Liver (tissue), 9 donors: ENCODE measurements around the gene ZNF202. TPM values are rescaled to one million over a fixed set of nuclear protein-coding genes. Genes with fewer than 3 reads are reported as not detected.

Experiments
- DNase-seq: peaks from one replicate; pipeline ENCODE4 v3.0.0-alpha.2; 2017; ENCODE audit warnings: low spot score
- H3K27ac ChIP-seq, 2 donors: one replicate each; pipeline ENCODE4 v1.7.0; 2013; ENCODE audit warnings: inconsistent platforms in 2 of 2, low read length in 2 of 2, control low read depth in 1 of 2, low read depth in 1 of 2, mild to moderate bottlenecking in 1 of 2
- H3K27me3 ChIP-seq, 4 donors: one replicate each; pipeline versions ENCODE4 v1.6.1 to v1.7.0; 2013; ENCODE audit warnings: low read length in 3 of 4, inconsistent platforms in 1 of 4, mild to moderate bottlenecking in 1 of 4, moderate library complexity in 1 of 4; ENCODE audit not compliant: control insufficient read depth in 4 of 4, insufficient read depth in 4 of 4
- H3K36me3 ChIP-seq, 4 donors: one replicate each; pipeline versions ENCODE4 v1.6.1 to v1.7.0; 2013; ENCODE audit warnings: low read length in 3 of 4, mild to moderate bottlenecking in 3 of 4, low read depth in 1 of 4, moderate library complexity in 1 of 4; ENCODE audit not compliant: control insufficient read depth in 4 of 4, insufficient read depth in 3 of 4
- H3K4me1 ChIP-seq, 4 donors: one replicate each; pipeline versions ENCODE4 v1.6.1 to v1.7.0; 2013; ENCODE audit warnings: low read length in 3 of 4, mild to moderate bottlenecking in 3 of 4, moderate library complexity in 1 of 4; ENCODE audit not compliant: control insufficient read depth in 4 of 4, insufficient read depth in 4 of 4
- H3K4me3 ChIP-seq, 3 donors: one replicate each; pipeline versions ENCODE4 v1.6.1 to v1.7.0; 2013; ENCODE audit warnings: low read length in 3 of 3, control low read depth in 1 of 3, low read depth in 1 of 3, mild to moderate bottlenecking in 1 of 3
- H3K9ac ChIP-seq, 2 donors: one replicate each; pipeline ENCODE4 v1.7.0; 2013; ENCODE audit warnings: low read length in 2 of 2, mild to moderate bottlenecking in 2 of 2, moderate library complexity in 2 of 2, control low read depth in 1 of 2, low read depth in 1 of 2
- H3K9me3 ChIP-seq, 4 donors: one replicate each; pipeline versions ENCODE4 v1.6.1 to v1.7.0; 2013; ENCODE audit warnings: low read length in 3 of 4; ENCODE audit not compliant: control insufficient read depth in 4 of 4
- ATF3 ChIP-seq: IDR thresholded peaks from 2 replicates; pipeline ENCODE4 v1.6.1; 2016; ENCODE audit warnings: antibody characterized with exemption
- CTCF ChIP-seq: fragments of 150-350 bp; IDR thresholded peaks from 2 replicates; pipeline ENCODE4 v1.5.1; 2017; ENCODE audit warnings: improper control_type of control experiment, low read depth, low read length; ENCODE audit not compliant: missing input control
- EGR1 ChIP-seq, 2 donors: IDR thresholded peaks; 2 replicates each; pipeline ENCODE4 v1.6.1; 2016 to 2018; ENCODE audit warnings: antibody characterized with exemption in 2 of 2, low read depth in 2 of 2
- FOXA1 ChIP-seq: IDR thresholded peaks from 2 replicates; pipeline ENCODE4 v1.6.1; 2016; ENCODE audit warnings: antibody characterized with exemption
- FOXA2 ChIP-seq: IDR thresholded peaks from 2 replicates; pipeline ENCODE4 v1.6.1; 2016; ENCODE audit warnings: antibody characterized with exemption
- GABPA ChIP-seq, 2 donors: IDR thresholded peaks in 1 of 2; conservative IDR thresholded peaks in 1 of 2; 2 replicates each; pipeline ENCODE4 v1.6.1; 2016; ENCODE audit warnings: antibody characterized with exemption in 2 of 2, mild to moderate bottlenecking in 1 of 2, moderate library complexity in 1 of 2
- HNF4A ChIP-seq, 2 donors: conservative IDR thresholded peaks; 2 replicates each; pipeline ENCODE4 v1.6.1; 2016; ENCODE audit warnings: antibody characterized with exemption in 2 of 2, mild to moderate bottlenecking in 2 of 2
- HNF4G ChIP-seq: IDR thresholded peaks from 2 replicates; pipeline ENCODE4 v1.6.1; 2016; ENCODE audit warnings: antibody characterized with exemption
- JUND ChIP-seq, 2 donors: IDR thresholded peaks; 2 replicates each; pipeline ENCODE4 v1.6.1; 2016; ENCODE audit warnings: antibody characterized with exemption in 2 of 2
- NR2F2 ChIP-seq: IDR thresholded peaks from 2 replicates; pipeline ENCODE4 v1.6.1; 2016; ENCODE audit warnings: antibody characterized with exemption
- RAD21 ChIP-seq, 2 donors: IDR thresholded peaks; 2 replicates each; pipeline ENCODE4 v1.6.1; 2016; ENCODE audit warnings: antibody characterized with exemption in 2 of 2, mild to moderate bottlenecking in 2 of 2
- REST ChIP-seq: IDR thresholded peaks from 2 replicates; pipeline ENCODE4 v1.6.1; 2016; ENCODE audit warnings: antibody characterized with exemption, mild to moderate bottlenecking
- RXRA ChIP-seq, 2 donors: IDR thresholded peaks; 2 replicates each; pipeline ENCODE4 v1.6.1; 2017 to 2018; ENCODE audit warnings: antibody characterized with exemption in 2 of 2, mild to moderate bottlenecking in 1 of 2
- SP1 ChIP-seq: IDR thresholded peaks from 2 replicates; pipeline ENCODE4 v1.6.1; 2018; ENCODE audit warnings: antibody characterized with exemption, mild to moderate bottlenecking
- TAF1 ChIP-seq: conservative IDR thresholded peaks from 2 replicates; pipeline ENCODE4 v1.6.1; 2016; ENCODE audit warnings: antibody characterized with exemption, mild to moderate bottlenecking
- YY1 ChIP-seq: IDR thresholded peaks from 2 replicates; pipeline ENCODE4 v1.6.1; 2016; ENCODE audit warnings: antibody characterized with exemption, mild to moderate bottlenecking
- ZBTB33 ChIP-seq: IDR thresholded peaks from 2 replicates; pipeline ENCODE4 v1.6.1; 2016; ENCODE audit warnings: antibody characterized with exemption
- WGBS: extraction: QIAGEN DNeasy Blood & Tissue Kit; methylation state at CpG from one replicate; pipeline ENCODE4 v1.1.7; 2013; 5-methylcytosine and 5-hydroxymethylcytosine counted together
- polyA plus RNA-seq, 2 donors: library from polyadenylated mRNA; stranded (reverse) in 1 of 2; unstranded in 1 of 2; fragments of 200-250 nt in 1 of 2; fragments of >200 nt in 1 of 2; fragmentation: Nextera tagmentation in 1 of 2; extraction: Ambion mirVana in 1 of 2; gene quantifications; one replicate each; pipeline versions ENCODE4 v1.2.1 to v1.2.3, GENCODE V29; 2013 to 2015
- total RNA-seq, 2 donors: library from RNA; depleted of rRNA; stranded (reverse); fragments of >200 nt; gene quantifications; one replicate each; pipeline ENCODE4 v1.2.3, GENCODE V29; 2014
- donor health status: healthy.
- donor health status: healthy.
- donor health status: healthy.
- donor health status: healthy.
- donor health status: healthy.

Gene ZNF202
- total and polyA plus RNA-seq, 4 donors, result 1.2 to 5.1 (median 3.3) TPM

- WGBS, result 98% methylated on average over 23 of the region's 23 CpGs
- peaks cover 7 to 19% (median 13%) of the 10 kb centered on the region in 4 donors for H3K9me3 ChIP-seq
- DNase-seq, result no peak
- no peaks in the 10 kb centered on the region for H3K27me3 ChIP-seq
- no peaks in the 10 kb centered on the region for H3K4me1 ChIP-seq
- TF ChIP-seq GABPA (IDR thresholded peaks at IDR 0.05 in 1 of 2, conservative IDR thresholded peaks at IDR 0.05 in 1 of 2) (no peak), JUND (IDR thresholded peaks at IDR 0.05) (no peak), FOXA2 (no peak), ZBTB33 (no peak), ATF3 (no peak), HNF4A (conservative IDR thresholded peaks at IDR 0.05) (no peak), RAD21 (IDR thresholded peaks at IDR 0.05) (no peak), EGR1 (IDR thresholded peaks at IDR 0.05; ENCODE audit: low read depth in 2 of 2) (no peak), SP1 (no peak), RXRA (IDR thresholded peaks at IDR 0.05) (no peak), TAF1 (no peak), REST (no peak), YY1 (no peak), FOXA1 (no peak), CTCF (no peak), NR2F2 (no peak), HNF4G (no peak)
- H3K27ac ChIP-seq, result no peak overlapping the region
- peaks cover 23 to 63% (median 58%) of the 10 kb centered on the region in 4 donors for H3K36me3 ChIP-seq
- H3K9ac ChIP-seq, result no peak overlapping the region
- H3K4me3 ChIP-seq, result no peak overlapping the region
Observed at GRCh38 chr11:123725995-123726655, 15.3 kb downstream of the ZNF202 start.
